Memory B cell (primary cell): ENCODE data around the gene CAVIN2.

Experiments
- ATAC-seq: fragments of 150-1000 bp; cut with Tn5 transposase; 2 replicates; pipeline ENCODE4 v1.10.0; 2021; ENCODE audit warnings: low read depth, mild to moderate bottlenecking, moderate library complexity
- DNase-seq, 2 donors: peaks; one replicate each; pipeline ENCODE4 v3.0.0; 2022; ENCODE audit warnings: low spot score in 2 of 2
- H3K27ac Mint-ChIP-seq: one replicate; pipeline ENCODE4 v1.8.0; 2022; ENCODE audit warnings: mild to moderate bottlenecking, moderate library complexity, mixed read lengths
- H3K27me3 Mint-ChIP-seq: one replicate; pipeline ENCODE4 v1.8.0; 2022; ENCODE audit warnings: mixed read lengths
- H3K36me3 Mint-ChIP-seq: one replicate; pipeline ENCODE4 v1.8.0; 2022; ENCODE audit warnings: mild to moderate bottlenecking, mixed read lengths
- H3K4me1 Mint-ChIP-seq: one replicate; pipeline ENCODE4 v1.8.0; 2022; ENCODE audit warnings: mixed read lengths
- H3K4me3 Mint-ChIP-seq: one replicate; pipeline ENCODE4 v1.8.0; 2022; ENCODE audit warnings: mild to moderate bottlenecking, moderate library complexity, mixed read lengths
- H3K9me3 Mint-ChIP-seq: one replicate; pipeline ENCODE4 v1.8.0; 2022; ENCODE audit warnings: mixed read lengths

CAVIN2 gene, protein sequence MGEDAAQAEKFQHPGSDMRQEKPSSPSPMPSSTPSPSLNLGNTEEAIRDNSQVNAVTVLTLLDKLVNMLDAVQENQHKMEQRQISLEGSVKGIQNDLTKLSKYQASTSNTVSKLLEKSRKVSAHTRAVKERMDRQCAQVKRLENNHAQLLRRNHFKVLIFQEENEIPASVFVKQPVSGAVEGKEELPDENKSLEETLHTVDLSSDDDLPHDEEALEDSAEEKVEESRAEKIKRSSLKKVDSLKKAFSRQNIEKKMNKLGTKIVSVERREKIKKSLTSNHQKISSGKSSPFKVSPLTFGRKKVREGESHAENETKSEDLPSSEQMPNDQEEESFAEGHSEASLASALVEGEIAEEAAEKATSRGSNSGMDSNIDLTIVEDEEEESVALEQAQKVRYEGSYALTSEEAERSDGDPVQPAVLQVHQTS

DNA sequence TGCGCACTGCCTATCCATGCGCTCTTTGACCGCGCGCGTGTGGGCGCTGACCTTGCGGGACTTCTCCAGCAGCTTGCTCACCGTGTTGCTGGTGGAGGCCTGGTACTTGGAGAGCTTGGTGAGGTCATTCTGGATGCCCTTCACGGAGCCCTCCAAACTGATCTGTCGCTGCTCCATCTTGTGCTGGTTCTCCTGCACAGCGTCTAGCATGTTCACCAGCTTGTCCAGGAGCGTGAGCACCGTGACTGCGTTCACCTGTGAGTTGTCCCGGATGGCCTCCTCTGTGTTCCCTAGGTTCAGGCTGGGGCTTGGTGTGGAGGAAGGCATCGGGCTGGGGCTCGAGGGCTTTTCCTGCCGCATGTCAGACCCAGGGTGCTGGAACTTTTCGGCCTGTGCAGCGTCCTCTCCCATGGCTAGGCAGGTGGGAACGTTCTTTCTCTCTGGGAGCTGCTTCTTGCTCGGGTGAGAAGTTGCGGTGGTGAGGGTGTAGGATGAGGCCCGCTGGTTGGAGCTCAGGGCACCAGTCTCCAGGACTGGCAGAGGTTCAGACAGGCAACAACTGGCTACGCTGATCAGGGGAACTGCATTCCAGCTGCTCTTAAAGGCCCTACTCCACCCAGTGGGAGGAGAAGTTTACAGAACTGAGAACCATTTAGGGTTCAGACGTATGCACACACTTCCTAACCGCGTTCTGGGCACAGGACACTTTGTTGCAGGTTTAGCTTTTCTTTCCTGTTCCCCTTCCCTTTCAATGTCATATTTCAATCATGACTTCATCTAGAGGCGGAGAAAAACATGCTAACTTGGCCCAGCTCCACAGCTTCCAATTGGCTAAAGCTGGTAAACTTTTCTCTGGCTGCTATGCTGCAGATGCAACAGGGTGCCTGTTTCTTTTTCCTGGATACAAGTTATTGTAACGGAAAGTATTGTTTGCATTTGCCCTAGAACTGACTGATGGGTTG, at the start of gene CAVIN2:
CAVIN2 (minus strand) TSS at position 574 of the 962 bp plus-strand sequence; CDS start at position 411, 163 bp downstream.
- H3K36me3 Mint-ChIP-seq = no peaks in the 10 kb centered on the region
- peaks cover 3% of the 10 kb centered on the region for H3K4me1 Mint-ChIP-seq
- no peaks in the 10 kb centered on the region for H3K9me3 Mint-ChIP-seq
- no peak for DNase-seq
- H3K27ac Mint-ChIP-seq = no peak within 1 kb of the TSS
- H3K4me3 Mint-ChIP-seq = no peak within 1 kb of the TSS
- H3K27me3 Mint-ChIP-seq = peaks cover 18% of the 10 kb centered on the region
- no peak for ATAC-seq

DNA sequence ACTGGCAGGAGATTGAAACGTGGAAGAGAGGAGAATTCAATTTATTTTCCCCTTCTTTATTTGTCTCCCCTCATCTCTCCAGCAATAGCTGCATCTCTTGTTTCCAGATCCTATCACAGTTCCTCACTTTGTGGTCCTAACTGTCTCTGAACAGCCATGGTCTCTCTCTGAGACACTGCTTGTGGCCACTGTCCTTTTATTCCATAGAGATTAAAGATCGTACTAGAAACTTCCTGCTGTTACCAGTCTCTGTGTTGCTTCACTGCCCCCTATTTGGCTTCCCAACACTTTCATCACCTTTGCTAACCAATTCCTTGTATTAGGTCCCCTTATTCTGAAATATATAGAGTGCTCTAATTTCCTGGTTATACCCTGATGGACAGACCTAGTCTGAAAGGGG, 48.9 kb upstream of the CAVIN2 start:
- ATAC-seq (no peak), DNase-seq (no peak)
- Mint-ChIP-seq H3K9me3 (peaks cover 3% of the 10 kb centered on the region), H3K36me3 (no peaks in the 10 kb centered on the region), H3K27ac (no peak overlapping the region), H3K4me3 (no peak overlapping the region), H3K27me3 (peaks cover 2% of the 10 kb centered on the region), H3K4me1 (peaks cover 3% of the 10 kb centered on the region)

DNA sequence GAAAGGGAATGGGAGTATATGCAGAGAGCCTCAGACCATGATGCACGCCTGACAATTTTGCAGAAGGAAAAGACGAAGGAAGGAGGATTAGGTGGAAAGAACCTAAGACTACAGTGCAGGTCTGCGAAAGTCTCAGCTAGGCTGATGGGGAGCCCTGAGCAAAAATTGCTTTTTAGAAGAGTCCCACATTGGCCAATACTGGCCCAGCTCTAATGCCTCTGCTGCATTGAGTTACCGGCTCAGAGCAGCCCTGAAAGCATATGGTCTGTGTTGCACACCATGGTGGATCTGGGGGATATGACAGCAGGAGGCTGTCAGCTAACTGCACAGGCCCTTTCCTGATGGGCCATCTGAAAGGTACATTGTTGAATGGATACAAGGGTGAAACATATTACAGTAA, 48.3 kb upstream of the CAVIN2 start:
- DNase-seq (no peak), ATAC-seq (no peak)
- no peaks in the 10 kb centered on the region for H3K36me3 Mint-ChIP-seq
- H3K9me3 Mint-ChIP-seq = no peaks in the 10 kb centered on the region
- no peak overlapping the region for H3K4me3 Mint-ChIP-seq
- H3K27ac Mint-ChIP-seq = no peak overlapping the region
- peaks cover 3% of the 10 kb centered on the region for H3K4me1 Mint-ChIP-seq
- peaks cover 2% of the 10 kb centered on the region for H3K27me3 Mint-ChIP-seq

DNA sequence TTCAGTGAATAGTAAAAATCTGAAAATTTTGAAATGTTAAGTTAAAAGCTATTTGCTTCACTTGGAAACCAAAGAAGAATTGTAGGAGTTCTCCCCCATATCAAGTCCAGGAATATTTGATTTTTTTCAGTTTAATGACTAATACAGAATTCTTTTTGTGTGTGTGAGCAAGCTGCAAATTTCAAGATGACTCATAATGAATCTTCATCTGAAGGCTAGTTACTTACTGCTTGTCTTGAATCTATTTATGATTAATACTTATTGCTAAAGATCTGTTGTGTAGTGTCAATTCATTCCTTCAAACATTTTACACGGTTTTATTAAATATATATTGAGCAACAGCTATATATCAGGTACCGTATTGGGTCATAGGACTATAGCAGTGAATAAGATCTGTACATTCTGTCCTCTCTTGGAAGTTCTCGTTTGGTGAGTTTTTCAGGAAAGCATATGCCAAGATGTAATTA, 47.8 kb upstream of the CAVIN2 start:
- Mint-ChIP-seq H3K27ac (no peak overlapping the region), H3K27me3 (peaks cover 2% of the 10 kb centered on the region), H3K36me3 (no peaks in the 10 kb centered on the region), H3K4me3 (no peak overlapping the region), H3K4me1 (peaks cover 3% of the 10 kb centered on the region), H3K9me3 (no peaks in the 10 kb centered on the region)
- ATAC-seq = no peak
- no peak for DNase-seq

DNA sequence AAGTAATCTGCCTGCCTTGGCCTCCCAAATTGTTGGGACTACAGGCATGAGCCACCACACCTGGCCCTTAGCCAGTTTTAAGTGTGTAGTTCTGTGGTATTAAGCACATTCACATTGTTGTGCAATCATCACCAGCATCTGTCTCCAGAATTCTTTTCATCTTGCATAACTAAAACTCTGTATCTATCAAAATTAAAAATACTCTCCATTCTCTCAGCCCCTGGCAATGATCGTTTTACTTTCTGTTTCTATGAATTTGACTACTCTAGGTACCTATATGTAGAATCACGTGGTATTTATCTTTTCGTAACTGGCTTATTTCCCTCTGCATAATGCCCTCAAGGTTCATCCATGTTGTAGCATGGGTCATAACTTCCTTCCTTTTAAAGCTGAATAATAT, 45.5 kb upstream of the CAVIN2 start:
- no peaks in the 10 kb centered on the region for H3K36me3 Mint-ChIP-seq
- H3K9me3 Mint-ChIP-seq = no peaks in the 10 kb centered on the region

DNA sequence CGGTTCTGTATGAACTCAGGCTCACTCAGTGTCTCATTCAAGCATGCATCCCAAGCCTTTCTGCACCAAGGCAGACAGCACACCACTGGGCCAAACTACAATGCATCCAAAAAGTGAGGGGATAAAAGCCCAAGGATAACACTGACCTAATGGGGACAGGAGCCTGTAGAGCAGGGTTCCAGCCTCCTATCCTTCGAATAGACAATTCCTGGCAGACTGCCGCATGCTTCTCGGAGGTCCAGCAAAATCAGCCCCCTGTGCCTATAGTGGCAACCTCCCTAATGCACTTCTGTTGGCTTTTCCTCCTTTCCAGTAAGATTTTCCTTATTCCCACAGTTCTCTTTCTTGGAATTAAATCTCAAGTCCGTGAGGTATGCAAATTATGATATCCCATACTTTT, 44.8 kb upstream of the CAVIN2 start:
- peaks cover 2% of the 10 kb centered on the region for H3K27me3 Mint-ChIP-seq
- H3K27ac Mint-ChIP-seq = no peak overlapping the region
- H3K36me3 Mint-ChIP-seq = no peaks in the 10 kb centered on the region
- H3K9me3 Mint-ChIP-seq = no peaks in the 10 kb centered on the region
- peaks cover 3% of the 10 kb centered on the region for H3K4me1 Mint-ChIP-seq
- no peak for ATAC-seq
- no peak for DNase-seq
- no peak overlapping the region for H3K4me3 Mint-ChIP-seq

More for the DNA sequence above, 45.5 kb upstream of the CAVIN2 start:
- Mint-ChIP-seq H3K4me3 (no peak overlapping the region), H3K4me1 (peaks cover 3% of the 10 kb centered on the region), H3K27ac (no peak overlapping the region), H3K27me3 (peaks cover 2% of the 10 kb centered on the region)
- DNase-seq = no peak
- no peak for ATAC-seq

DNA sequence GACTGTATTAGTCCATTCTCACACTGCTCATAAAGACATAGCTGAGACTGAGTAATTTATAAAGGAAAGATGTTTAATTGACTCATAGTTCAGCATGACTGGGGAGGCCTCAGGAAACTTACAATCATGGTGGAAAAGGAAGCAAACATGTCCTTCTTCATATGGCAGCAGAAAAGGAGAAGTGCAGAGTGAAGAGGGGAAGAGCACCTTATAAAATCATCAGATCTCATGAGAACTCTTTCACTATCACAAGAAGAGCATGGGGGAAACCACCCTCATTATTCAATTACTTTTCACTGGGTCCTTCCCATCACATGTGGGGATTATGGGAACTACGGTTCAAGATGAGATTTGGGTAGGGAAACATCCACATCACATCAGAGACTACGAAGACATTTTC, 43.0 kb upstream of the CAVIN2 start:
- no peaks in the 10 kb centered on the region for H3K9me3 Mint-ChIP-seq
- no peak overlapping the region for H3K27ac Mint-ChIP-seq
- peaks cover 3% of the 10 kb centered on the region for H3K4me1 Mint-ChIP-seq
- H3K27me3 Mint-ChIP-seq = peaks cover under 1% of the 10 kb centered on the region
- H3K36me3 Mint-ChIP-seq = no peaks in the 10 kb centered on the region
- no peak for DNase-seq
- no peak overlapping the region for H3K4me3 Mint-ChIP-seq
- no peak for ATAC-seq

DNA sequence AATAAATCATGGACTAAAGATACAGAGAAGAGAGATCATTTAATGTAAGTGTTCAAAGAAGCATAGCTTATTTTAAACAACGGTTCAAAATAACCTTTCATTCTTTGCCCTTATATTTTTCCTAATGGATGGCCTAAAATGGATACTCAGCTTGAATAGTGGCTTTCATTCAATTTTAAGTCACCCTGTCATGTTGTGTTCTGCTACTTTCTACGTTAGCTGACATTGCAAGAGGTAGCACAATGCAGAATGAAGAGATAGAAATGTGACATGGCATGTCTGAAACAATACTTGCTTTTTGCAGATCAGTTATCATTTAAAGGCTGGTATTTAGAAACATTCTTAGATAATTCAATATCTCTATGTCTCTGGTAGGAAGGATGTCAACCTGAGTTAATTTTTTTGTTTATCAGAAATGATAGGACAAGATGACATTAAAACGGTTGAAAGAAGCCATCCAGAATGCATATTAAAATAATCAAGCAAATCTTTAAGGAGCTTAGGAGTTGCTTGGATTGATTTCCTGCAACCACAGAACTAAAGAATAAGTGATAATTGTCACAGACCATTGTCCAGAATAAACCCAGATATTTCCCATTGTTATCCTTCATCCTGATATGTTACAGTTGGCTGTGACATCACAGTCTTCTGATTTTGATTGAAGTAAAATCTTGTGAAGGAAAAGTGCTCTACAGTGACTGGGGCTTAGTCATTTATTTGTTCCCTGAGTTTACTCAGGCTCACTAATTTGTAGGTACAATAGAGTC, 41.7 kb upstream of the CAVIN2 start:
- Mint-ChIP-seq H3K36me3 (no peaks in the 10 kb centered on the region), H3K4me1 (peaks cover 3% of the 10 kb centered on the region), H3K9me3 (no peaks in the 10 kb centered on the region), H3K4me3 (no peak overlapping the region), H3K27ac (no peak overlapping the region), H3K27me3 (no peaks in the 10 kb centered on the region)
- ATAC-seq (no peak), DNase-seq (no peak)

DNA sequence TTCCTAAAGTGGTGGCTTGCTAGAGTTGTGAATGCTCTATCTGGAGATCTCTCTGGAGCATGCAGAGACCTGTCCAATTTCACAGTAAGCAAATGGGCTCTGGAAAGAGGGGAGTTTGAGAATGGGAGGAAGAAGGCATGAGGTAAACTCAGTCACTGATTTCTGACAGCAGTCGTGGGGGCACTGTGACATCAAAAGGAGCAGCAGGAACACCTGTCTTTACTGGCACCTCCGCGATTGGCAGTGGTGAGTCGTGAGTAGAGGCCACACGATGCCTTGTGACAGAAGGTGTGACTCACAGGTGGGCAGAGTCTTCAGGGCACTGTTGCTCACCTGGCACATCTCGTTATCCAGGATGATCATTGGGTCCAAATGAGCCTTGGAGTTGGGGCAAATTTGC, 38.8 kb upstream of the CAVIN2 start:
- Mint-ChIP-seq H3K4me3 (no peak overlapping the region), H3K27ac (no peak overlapping the region), H3K27me3 (no peaks in the 10 kb centered on the region), H3K36me3 (no peaks in the 10 kb centered on the region), H3K9me3 (no peaks in the 10 kb centered on the region), H3K4me1 (no peaks in the 10 kb centered on the region)
- ATAC-seq = no peak
- DNase-seq = no peak

DNA sequence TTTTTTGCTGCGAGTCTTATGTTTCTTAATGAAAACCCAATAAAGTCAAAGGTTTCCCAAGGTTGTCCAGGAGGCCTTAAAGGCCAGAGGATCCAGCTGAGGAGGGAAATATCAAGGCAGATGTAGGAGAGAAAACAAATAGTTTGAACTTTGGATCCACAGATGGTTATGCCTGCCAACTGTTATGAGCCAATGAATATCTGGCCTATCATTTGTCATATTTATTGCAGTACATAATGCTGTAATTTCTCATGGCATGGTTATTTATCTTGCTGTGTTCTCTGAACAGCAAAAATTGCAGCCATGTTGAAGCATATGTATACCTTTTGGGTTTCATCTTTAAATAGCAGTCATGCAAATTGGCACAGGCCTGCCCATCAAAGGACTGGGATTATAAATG, 38.2 kb upstream of the CAVIN2 start:
- Mint-ChIP-seq H3K9me3 (no peaks in the 10 kb centered on the region), H3K27ac (no peak overlapping the region), H3K36me3 (no peaks in the 10 kb centered on the region), H3K4me1 (no peaks in the 10 kb centered on the region), H3K4me3 (no peak overlapping the region), H3K27me3 (peaks cover 2% of the 10 kb centered on the region)
- DNase-seq (no peak), ATAC-seq (no peak)

DNA sequence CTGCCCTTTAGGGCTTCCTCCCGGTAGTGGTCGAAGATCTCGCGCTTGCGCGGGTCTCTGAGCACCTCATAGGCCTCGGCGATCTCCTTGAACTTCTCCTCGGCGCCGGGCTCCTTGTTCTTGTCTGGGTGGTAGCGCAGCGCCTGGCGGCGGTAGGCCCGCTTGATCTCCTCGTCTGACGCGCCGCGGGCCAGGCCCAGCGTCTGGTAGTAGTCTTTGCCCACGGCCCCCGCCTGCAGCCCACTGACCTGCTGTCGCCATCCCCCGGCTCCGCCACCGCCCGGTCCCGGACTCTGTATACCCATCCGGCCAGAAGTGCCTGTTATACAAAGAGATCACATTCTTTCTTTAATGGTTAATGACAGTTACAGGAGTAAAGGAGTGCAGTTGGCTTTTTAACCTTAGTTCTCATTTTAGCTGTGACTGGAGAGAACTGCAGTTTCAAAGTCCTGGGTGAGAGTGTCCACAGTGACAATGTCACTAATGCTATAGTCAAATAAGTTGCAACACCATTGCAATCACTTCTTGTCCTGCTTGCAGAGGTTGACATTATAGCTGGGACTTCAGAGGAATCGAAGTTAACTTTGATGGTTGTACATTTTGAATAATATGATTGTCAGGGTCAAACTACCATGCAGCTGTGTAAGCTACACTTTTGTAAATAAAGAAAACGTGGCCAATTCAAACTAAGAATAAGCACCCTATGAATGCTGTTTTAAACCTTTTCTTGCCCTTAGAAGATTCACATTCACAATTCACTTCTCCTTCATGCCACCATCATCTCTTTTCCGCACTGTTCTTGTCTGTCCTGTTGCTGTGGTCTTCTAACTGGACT, 35.3 kb upstream of the CAVIN2 start:
- no peak overlapping the region for H3K4me3 Mint-ChIP-seq

DNA sequence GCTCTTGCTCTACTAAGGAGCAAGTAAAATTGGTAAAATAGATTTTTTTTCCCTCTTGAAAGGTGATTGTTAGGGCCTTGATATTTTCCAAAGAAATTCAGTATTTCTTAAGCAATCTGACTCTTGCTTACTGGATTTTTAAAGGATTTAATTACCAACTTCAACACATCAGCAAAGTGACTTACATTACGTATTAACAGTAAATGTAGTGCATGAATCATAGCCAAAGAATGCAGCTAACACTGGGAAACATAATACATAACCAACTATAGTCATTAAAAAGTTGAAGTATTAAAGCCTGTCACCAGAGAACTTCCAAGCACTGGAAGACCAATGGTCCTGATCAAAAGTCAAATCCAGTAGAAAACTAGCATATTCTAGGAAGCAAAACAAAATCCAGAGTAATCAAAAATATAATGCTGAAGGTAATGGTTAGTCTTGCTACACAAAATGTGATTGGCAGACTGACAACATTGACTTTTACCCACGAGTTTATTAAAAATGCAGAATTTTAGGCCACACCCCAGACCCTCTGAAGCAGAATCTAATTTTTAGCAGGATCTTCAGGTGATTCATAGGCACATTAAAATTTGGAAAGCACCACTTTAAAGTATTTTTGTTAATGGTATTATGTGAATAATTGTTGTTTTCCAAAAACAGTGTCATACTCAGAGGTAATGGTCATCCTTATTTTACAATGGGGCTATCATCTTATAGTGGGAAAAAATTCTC, 31.8 kb upstream of the CAVIN2 start:
- Mint-ChIP-seq H3K36me3 (no peaks in the 10 kb centered on the region), H3K4me1 (no peaks in the 10 kb centered on the region), H3K27ac (no peak overlapping the region), H3K27me3 (peaks cover 5% of the 10 kb centered on the region), H3K4me3 (no peak overlapping the region), H3K9me3 (no peaks in the 10 kb centered on the region)
- DNase-seq (no peak), ATAC-seq (no peak)

More for the DNA sequence above, 35.3 kb upstream of the CAVIN2 start:
- ATAC-seq (no peak), DNase-seq (no peak)
- no peaks in the 10 kb centered on the region for H3K9me3 Mint-ChIP-seq
- peaks cover 2% of the 10 kb centered on the region for H3K27me3 Mint-ChIP-seq
- no peak overlapping the region for H3K27ac Mint-ChIP-seq
- no peaks in the 10 kb centered on the region for H3K36me3 Mint-ChIP-seq
- H3K4me1 Mint-ChIP-seq = no peaks in the 10 kb centered on the region
